B cell (primary cell): ENCODE results near the gene EXOC1.

Experiments used
- CTCF ChIP-seq: fragments of 200-600 bp; IDR thresholded peaks from one replicate; pipeline ENCODE4 v1.8.0; 2022; ENCODE audit warnings: antibody characterized with exemption, mild to moderate bottlenecking
- EZH2 ChIP-seq: IDR thresholded peaks from 2 replicates; pipeline ENCODE4 v1.6.1; 2012; ENCODE audit warnings: borderline replicate concordance, low read depth, mild to moderate bottlenecking, moderate library complexity, low read length; ENCODE audit not compliant: insufficient read depth, poor library complexity, severe bottlenecking

GRCh38 chr4:55947254-55947882 lies 93.9 kb downstream of the EXOC1 start:
- TF ChIP-seq CTCF (no peak), EZH2 (no peak)
